RPMI8226 (cell line): Measurements from ENCODE around the gene CPEB4.

Experiments used
- DNase-seq: peaks from one replicate; pipeline ENCODE4 v3.0.0-alpha.2; 2015

Gene CPEB4

GRCh38 chr5:173916233-173916632, 28.1 kb downstream of the CPEB4 start:
- no peak for DNase-seq

- DNase-seq, result peak; percentile 69
These were observed 29.9 kb downstream of the CPEB4 start for GRCh38 chr5:173917788-173918786.

- no peak for DNase-seq
These were observed 31.3 kb downstream of the CPEB4 start for GRCh38 chr5:173919443-173919842.

GRCh38 chr5:173920024-173920753, 32.0 kb downstream of the CPEB4 start:
- DNase-seq, result no peak

GRCh38 chr5:173920866-173921555, 32.9 kb downstream of the CPEB4 start:
- DNase-seq, result no peak

- no peak for DNase-seq
These were observed 34.4 kb downstream of the CPEB4 start for GRCh38 chr5:173922527-173922926.

- no peak for DNase-seq
These were observed 35.3 kb downstream of the CPEB4 start for GRCh38 chr5:173923218-173924095.

- DNase-seq, result no peak
These were observed 36.8 kb downstream of the CPEB4 start for GRCh38 chr5:173924899-173925298.

GRCh38 chr5:173925449-173926071, 37.4 kb downstream of the CPEB4 start:
- DNase-seq, result peak; percentile 67

- DNase-seq, result peak; percentile 34
These were observed 38.2 kb downstream of the CPEB4 start for GRCh38 chr5:173926359-173926758.

GRCh38 chr5:173928871-173929574, 40.9 kb downstream of the CPEB4 start:
- no peak for DNase-seq

- no peak for DNase-seq
These were observed 44.6 kb downstream of the CPEB4 start for GRCh38 chr5:173932695-173933139.

GRCh38 chr5:173933901-173934300, 45.8 kb downstream of the CPEB4 start:
- DNase-seq, result no peak

- no peak for DNase-seq
These were observed 47.2 kb downstream of the CPEB4 start for GRCh38 chr5:173935396-173935795.

GRCh38 chr5:173940269-173940668, 52.1 kb downstream of the CPEB4 start:
- DNase-seq, result no peak

GRCh38 chr5:173941102-173941501, 53.0 kb downstream of the CPEB4 start:
- DNase-seq, result no peak

- DNase-seq, result no peak
These were observed 53.7 kb downstream of the CPEB4 start for GRCh38 chr5:173941758-173942401.

GRCh38 chr5:173944511-173944910, 56.4 kb downstream of the CPEB4 start:
- no peak for DNase-seq

- no peak for DNase-seq
These were observed 57.0 kb downstream of the CPEB4 start for GRCh38 chr5:173945160-173945559.

- DNase-seq, result no peak
These were observed 58.2 kb downstream of the CPEB4 start for GRCh38 chr5:173946323-173946722.
